ENCODE data around the gene INSYN1. TPM values are rescaled to one million over a fixed set of nuclear protein-coding genes. Genes with fewer than 3 reads are reported as not detected.
"Not testable (repeated sequence)": the region's sequence is repeated elsewhere in the genome, so short reads cannot be mapped to it uniquely, and the experiment has no call there.

Gene INSYN1
- total and polyA plus RNA-seq, 2 experiments from 2014 or later: 0.18 to 14.2 TPM

- H3K27me3 Mint-ChIP-seq (ENCODE audit: insufficient read depth, low read depth, poor library complexity): peaks cover 17% of the 10 kb centered on the region
- no peaks in the 10 kb centered on the region for H3K4me1 ChIP-seq (ENCODE audit: insufficient read depth)
- no peaks in the 10 kb centered on the region for H3K9me3 Mint-ChIP-seq
- H3K79me2 ChIP-seq (replicated peaks; ENCODE audit: insufficient read depth): no peaks in the 10 kb centered on the region
- H3K27ac Mint-ChIP-seq: no peak overlapping the region
- H4K20me1 ChIP-seq (replicated peaks; ENCODE audit: insufficient read depth): no peaks in the 10 kb centered on the region
- DNase-seq (ENCODE audit: low spot score) (peak; percentile 28), ATAC-seq (peak; percentile 31; the same call in 2 of the 3 replicates)
- H3K27me3 ChIP-seq (ENCODE audit: insufficient read depth): no peaks in the 10 kb centered on the region
- no peaks in the 10 kb centered on the region for H3K36me3 Mint-ChIP-seq (ENCODE audit: low read depth)
- no peak overlapping the region for H3K27ac ChIP-seq (ENCODE audit: low read depth)
- no peaks in the 10 kb centered on the region for H3F3A ChIP-seq (replicated peaks; ENCODE audit: low read depth)
- no peak overlapping the region for H3K4me3 Mint-ChIP-seq
- H3K4me2 ChIP-seq: no peak overlapping the region
- H3K36me3 ChIP-seq (ENCODE audit: insufficient read depth): no peaks in the 10 kb centered on the region
- no peaks in the 10 kb centered on the region for H3K9me2 ChIP-seq (ENCODE audit: insufficient read depth)
- peak overlapping the region; percentile 47; the same call in 1 of the 2 replicates for H2AFZ ChIP-seq
- H3K4me1 Mint-ChIP-seq: peaks cover 19% of the 10 kb centered on the region
- H3K4me3 ChIP-seq: no peak overlapping the region
- TF ChIP-seq, protein P1, sequence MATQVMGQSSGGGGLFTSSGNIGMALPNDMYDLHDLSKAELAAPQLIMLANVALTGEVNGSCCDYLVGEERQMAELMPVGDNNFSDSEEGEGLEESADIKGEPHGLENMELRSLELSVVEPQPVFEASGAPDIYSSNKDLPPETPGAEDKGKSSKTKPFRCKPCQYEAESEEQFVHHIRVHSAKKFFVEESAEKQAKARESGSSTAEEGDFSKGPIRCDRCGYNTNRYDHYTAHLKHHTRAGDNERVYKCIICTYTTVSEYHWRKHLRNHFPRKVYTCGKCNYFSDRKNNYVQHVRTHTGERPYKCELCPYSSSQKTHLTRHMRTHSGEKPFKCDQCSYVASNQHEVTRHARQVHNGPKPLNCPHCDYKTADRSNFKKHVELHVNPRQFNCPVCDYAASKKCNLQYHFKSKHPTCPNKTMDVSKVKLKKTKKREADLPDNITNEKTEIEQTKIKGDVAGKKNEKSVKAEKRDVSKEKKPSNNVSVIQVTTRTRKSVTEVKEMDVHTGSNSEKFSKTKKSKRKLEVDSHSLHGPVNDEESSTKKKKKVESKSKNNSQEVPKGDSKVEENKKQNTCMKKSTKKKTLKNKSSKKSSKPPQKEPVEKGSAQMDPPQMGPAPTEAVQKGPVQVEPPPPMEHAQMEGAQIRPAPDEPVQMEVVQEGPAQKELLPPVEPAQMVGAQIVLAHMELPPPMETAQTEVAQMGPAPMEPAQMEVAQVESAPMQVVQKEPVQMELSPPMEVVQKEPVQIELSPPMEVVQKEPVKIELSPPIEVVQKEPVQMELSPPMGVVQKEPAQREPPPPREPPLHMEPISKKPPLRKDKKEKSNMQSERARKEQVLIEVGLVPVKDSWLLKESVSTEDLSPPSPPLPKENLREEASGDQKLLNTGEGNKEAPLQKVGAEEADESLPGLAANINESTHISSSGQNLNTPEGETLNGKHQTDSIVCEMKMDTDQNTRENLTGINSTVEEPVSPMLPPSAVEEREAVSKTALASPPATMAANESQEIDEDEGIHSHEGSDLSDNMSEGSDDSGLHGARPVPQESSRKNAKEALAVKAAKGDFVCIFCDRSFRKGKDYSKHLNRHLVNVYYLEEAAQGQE (IDR thresholded peaks at IDR 0.05; ENCODE audit: unreplicated experiment): no peak
- peak; percentile 37; the same call in 1 of the 2 replicates for TF ChIP-seq CREB1 (CRISPR knock-in tag; IDR thresholded peaks at IDR 0.05; ENCODE audit: low read depth)
- TF ChIP-seq, protein P2, sequence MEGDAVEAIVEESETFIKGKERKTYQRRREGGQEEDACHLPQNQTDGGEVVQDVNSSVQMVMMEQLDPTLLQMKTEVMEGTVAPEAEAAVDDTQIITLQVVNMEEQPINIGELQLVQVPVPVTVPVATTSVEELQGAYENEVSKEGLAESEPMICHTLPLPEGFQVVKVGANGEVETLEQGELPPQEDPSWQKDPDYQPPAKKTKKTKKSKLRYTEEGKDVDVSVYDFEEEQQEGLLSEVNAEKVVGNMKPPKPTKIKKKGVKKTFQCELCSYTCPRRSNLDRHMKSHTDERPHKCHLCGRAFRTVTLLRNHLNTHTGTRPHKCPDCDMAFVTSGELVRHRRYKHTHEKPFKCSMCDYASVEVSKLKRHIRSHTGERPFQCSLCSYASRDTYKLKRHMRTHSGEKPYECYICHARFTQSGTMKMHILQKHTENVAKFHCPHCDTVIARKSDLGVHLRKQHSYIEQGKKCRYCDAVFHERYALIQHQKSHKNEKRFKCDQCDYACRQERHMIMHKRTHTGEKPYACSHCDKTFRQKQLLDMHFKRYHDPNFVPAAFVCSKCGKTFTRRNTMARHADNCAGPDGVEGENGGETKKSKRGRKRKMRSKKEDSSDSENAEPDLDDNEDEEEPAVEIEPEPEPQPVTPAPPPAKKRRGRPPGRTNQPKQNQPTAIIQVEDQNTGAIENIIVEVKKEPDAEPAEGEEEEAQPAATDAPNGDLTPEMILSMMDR (conservative IDR thresholded peaks at IDR 0.05; ENCODE audit: low read depth in 2 of 2): 0 out of 4 replicates have a peak, but pooled peaks of 1 of the 2 experiments have one; percentile 9
These were observed 41.4 kb upstream of the INSYN1 start for GRCh38 chr15:73794443-73795133.

DNA sequence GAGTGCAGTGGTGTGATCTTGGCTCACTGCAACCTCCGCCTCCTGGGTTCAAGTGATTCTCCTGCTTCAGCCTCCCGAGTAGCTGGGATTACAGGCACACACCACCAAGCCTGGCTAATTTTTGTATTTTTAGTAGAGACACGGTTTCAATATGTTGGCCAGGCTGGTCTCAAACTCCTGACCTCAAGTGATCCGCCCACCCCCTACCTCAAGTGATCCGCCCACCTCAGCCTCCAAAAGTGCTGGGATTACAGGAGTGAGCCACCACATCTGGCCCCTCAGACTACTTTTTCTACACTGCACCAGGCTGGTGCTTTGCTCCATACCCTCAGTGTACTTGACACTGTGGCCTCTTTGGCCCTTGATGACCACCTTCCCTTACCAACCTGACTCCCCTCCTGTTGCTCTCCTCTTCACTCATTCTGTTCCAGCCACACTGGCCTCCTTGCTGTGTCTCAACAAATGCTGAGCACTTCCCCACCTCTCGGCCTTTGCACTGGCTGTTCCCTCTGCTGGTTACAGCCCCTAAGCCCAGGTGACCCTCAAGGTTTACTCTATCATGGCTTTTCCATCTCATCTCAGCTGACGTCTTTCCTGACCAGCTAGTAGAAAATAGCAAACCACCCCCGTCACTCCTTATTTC is 39.9 kb upstream of the INSYN1 start:
- H3K27ac ChIP-seq (ENCODE audit: low read depth); H3K4me2 ChIP-seq; H3K36me3 Mint-ChIP-seq (ENCODE audit: low read depth); H3F3A ChIP-seq (replicated peaks; ENCODE audit: low read depth); H3K79me2 ChIP-seq (replicated peaks; ENCODE audit: insufficient read depth); H3K36me3 ChIP-seq (ENCODE audit: insufficient read depth); H3K9me2 ChIP-seq (ENCODE audit: insufficient read depth); H3K9me3 Mint-ChIP-seq; H2AFZ ChIP-seq; H4K20me1 ChIP-seq (replicated peaks; ENCODE audit: insufficient read depth); H3K4me3 ChIP-seq; ATAC-seq; DNase-seq (ENCODE audit: low spot score); H3K4me1 ChIP-seq (ENCODE audit: insufficient read depth); H3K27ac Mint-ChIP-seq; H3K4me3 Mint-ChIP-seq; H3K27me3 ChIP-seq (ENCODE audit: insufficient read depth): not testable (repeated sequence)
- Mint-ChIP-seq H3K27me3 (ENCODE audit: insufficient read depth, low read depth, poor library complexity) (peaks cover 21% of the 10 kb centered on the region), H3K4me1 (peaks cover 18% of the 10 kb centered on the region)
- TF ChIP-seq ZNF331 (CRISPR knock-in tag; IDR thresholded peaks at IDR 0.05; ENCODE audit: low read depth): peak; percentile 64
